Activated T-cell treated with anti-CD3 and anti-CD28 coated beads, Interleukin-2, amount 50 U/mL, for 48 hours (primary cell): ENCODE data around the gene PAXX.

Experiments
- DNase-seq, 2 experiments: peaks; one replicate each; pipeline ENCODE4 v3.0.0-alpha.2; 2020

The PAXX gene, protein sequence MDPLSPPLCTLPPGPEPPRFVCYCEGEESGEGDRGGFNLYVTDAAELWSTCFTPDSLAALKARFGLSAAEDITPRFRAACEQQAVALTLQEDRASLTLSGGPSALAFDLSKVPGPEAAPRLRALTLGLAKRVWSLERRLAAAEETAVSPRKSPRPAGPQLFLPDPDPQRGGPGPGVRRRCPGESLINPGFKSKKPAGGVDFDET

DNA sequence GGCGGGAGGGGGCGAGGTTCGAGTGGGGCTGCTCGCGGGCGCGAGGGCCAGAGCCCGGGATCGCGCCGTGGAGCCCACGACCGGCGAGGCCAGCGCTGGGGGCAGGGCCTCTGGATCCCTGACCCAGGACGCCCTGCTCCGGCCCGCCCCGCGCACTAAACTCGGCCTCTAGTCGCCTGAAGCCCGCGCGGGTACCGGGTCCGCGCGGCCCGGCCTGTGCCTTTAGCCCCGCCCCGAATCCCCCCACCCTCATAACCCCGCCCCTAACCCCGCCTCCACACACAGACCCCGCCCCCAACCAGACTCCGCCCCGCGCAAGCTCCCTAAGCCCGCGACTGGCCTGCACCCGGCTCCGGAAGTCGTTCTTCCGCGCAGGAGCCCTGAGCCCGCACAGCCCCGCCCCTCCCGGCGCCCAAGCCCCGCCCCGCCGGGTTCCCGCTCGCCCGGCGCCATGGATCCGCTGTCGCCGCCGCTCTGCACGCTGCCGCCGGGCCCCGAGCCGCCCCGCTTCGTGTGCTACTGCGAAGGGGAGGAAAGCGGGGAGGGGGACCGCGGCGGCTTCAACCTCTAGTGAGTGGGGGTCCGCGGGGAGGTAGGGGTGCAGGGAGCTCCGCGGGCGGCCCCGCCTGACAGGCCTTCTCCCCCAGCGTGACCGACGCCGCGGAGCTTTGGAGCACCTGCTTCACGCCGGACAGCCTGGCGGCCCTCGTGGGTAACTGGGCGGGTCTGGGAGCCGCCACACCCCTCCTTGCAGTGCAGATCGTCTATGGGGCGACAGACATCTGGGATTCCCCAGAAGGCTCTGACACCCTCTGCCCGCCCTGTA is at the start of gene PAXX:
PAXX (plus strand) TSS at position 430 of the 826 bp plus-strand sequence; CDS start at position 452, 22 bp downstream.
- DNase-seq, result peak; percentile 94 to 97

DNA sequence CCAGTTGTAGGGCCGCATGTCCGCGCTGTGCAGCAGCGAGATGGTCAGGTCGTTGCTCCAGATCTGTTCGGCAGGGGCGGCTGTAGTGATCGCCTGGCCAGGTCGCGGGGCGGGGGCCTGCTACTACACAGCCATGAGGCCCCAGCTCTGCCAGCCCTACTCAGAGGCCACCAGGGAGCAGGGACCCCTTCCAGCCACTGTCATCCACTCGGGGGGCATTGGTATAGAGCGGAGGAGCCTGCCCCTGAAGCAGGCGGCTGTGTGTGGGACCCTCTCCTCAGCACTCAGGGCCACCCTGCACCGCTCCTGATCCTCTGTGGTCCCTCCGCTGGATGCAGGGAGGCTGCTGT is 49.4 kb upstream of the PAXX start:
- DNase-seq, result no peak

DNA sequence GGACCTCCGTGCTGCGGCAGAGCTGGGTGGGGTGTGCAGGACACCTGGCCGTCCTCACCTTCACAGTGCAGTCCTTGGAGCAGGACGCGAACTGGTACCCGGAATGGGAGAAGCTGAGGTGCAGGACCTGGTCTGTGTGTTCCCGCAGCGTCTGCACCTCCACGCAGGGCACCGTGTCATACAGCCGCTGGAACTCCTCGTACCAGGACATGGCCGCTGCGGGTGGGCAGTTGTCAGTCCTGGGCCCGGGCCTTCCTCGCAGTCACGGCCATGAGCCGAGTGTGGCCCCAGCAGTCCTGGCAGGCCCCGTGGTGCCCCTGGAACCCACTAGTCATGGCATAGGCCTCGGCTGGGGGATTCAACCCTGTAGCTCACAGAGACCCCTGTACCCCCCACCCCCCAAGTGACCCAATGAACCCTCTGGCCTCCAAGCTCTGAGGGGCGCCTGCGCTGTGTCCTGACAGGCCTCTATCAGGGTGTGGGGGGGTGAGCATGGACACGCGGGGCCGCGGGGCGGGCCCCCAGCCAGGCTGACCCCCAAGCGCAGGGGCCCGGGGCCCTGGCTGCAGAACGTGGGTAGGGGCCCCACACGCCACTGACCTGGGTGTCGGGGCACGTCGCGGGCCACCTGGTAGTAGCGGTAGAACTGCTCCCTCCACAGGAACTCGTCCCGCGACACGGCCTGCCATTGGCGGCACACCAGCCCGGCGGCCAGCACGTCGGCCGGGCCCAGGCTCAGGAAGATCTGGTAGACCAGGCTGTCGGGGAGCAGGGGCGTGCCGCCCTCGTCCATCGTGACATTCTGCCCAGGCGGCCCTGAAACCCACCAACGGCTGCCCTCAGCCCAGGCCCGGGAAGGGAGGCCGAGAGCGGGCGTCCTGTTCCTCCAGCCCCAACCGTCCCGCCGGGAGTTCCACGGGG is 48.7 kb upstream of the PAXX start:
- peak; percentile 57 to 69 for DNase-seq

DNA sequence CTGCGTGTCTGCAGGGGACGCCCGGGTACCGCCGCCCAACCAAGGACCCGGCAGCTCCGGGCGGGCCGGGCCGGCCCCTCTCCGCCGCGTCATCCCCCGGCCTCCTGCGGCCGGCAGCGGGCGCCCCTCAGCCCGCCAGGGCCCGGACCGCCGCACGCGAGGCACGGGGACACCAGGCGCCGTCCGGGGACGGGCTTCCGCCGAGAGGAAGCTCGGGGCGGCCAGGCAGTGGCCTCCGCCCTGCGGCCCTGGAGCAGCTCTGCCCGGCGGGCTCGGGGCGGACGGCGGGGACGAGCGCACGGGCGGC is 48.1 kb upstream of the PAXX start:
- no peak for DNase-seq

DNA sequence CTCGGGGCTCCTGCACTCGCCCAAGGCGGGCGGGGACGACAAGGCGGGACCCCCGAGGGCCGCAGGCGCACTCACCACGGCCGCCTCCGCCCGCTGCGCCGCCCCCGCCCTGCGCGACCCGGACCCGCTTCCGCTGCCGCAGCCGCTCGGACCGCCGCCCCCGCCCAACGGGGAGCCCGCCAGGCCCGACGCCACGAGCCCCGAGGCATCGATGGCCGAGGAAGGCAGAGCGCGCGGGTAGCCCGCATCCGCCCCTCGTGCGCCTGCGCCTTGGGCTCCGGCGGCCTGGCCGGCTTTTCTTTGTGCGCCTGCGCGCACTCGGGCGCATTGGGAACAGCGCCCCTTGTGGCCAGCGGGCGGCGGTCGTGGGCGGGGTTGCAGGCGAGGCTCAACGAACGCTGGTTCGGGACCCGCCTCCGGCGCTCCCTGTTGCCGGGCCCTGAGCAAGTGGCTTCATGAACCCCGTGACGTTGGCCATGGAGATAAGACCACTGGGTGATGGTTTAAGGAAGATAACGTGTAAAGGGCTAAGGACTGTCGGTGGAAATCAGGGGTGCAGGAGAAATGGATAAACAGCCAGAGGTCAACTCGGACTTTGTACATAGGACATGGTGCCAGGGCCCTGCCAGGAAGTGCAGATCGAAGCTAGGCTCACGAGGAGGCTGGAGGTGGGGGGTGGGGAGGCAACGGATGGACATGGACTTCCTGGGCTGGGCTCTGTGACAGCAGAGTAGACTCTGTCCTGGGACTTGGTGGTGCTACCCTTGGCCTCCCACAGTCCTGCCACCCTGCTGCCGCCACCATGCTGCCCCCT is 47.5 kb upstream of the PAXX start, which contains the start of the genes C8G and FBXW5:
C8G (plus strand) TSS at position 725 of the 814 bp plus-strand sequence; CDS start at position 803, 78 bp downstream.
FBXW5 (minus strand) TSS at position 220 of the 814 bp plus-strand sequence. CDS start 655 bp downstream, outside the sequence.
- DNase-seq, result peak; percentile 98

DNA sequence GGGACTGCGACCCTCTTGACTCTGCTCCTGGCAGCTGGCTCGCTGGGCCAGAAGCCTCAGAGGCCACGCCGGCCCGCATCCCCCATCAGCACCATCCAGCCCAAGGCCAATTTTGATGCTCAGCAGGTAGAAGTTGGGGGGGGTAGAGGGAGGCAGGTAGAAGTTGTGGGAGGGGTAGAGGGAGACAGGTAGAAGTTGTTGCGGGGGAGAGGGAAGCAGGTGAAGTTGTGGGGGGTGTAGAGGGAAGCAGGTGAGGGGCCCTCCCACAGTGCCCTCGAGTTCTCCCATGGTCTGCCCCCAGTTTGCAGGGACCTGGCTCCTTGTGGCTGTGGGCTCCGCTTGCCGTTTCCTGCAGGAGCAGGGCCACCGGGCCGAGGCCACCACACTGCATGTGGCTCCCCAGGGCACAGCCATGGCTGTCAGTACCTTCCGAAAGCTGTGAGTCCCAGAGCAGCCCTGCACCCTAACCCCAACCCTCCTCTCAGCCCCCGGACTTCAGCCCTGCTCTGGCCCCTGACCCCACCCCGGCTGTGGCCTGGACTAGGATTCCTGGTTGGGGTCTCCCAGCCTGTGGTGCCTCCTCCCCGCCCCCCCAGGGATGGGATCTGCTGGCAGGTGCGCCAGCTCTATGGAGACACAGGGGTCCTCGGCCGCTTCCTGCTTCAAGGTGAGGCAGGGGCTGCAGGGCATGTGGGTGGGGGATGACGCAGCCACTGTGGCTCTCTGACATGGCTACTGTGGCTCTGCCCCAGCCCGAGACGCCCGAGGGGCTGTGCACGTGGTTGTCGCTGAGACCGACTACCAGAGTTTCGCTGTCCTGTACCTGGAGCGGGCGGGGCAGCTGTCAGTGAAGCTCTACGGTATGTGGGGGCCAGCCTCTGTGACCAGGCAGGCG is 46.6 kb upstream of the PAXX start:
- DNase-seq, result no peak

DNA sequence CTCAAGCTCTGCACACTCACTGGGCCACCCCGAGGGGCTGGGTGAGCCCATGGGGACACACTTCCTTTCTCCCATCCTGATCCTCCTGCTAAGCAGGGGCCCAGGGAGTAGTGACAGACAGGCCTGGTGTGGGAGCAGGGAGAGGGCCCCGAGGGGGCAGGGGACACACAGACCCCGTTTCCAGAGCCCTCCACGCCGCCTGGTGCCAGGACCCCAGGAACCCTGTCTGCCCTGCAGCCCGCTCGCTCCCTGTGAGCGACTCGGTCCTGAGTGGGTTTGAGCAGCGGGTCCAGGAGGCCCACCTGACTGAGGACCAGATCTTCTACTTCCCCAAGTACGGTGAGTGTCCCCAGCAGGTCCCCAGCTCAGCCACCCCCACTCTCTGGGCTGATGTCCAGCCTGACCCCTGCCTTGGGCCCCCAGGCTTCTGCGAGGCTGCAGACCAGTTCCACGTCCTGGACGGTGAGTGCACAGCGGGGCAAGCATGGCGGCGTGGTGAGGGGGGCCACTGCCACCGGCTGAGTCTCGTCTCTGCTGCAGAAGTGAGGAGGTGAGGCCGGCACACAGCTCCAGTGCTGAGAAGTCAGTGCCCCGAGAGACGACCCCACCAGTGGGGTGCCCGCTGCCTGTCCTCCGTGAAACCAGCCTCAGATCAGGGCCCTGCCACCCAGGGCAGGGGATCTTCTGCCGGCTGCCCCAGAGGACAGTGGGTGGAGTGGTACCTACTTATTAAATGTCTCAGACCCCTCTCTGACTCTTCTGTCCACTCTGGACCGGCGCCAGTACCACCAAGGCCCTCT is 45.8 kb upstream of the PAXX start:
- DNase-seq, result no peak

DNA sequence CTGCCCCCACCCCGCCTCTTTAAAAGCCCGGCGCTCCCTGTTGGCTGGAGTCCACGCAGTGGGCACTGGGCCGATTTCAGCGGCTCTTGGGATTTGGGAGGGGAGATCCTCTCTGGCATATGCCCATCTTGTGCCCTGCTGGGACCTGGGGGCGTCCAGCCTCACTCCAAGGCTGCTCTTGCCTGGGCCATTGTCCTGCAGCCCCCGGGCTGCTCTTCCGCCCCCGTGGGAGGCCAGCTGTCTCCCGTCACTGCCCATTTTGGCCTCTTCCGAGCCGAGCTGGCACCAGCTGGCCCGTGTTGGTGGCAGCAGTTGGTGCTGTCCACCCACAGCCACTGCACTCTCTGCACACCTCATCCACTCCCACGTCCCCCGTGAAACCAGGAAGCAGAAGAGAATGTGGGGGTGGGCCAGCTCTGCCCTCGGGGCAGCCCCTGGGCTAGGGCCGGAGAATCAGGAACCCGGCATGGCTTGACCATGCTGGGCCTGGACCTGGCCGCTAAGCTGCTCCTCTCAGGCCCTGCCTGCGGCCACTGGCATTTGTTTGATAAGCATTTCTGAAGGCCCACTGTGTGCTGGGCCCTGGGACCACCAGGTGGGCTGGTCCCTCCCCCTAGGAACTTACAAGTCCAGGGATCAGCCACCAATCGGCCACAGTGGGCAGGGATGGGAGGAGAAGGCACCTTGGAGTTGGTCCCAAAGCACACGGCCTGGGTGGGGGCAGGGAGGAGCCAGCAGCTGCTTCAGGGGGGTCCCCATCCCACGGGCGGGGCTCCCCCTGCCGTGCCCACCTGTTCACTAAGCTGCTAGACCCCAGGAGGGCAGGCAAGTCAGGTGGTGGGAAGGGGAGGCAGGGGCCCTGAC is 45.0 kb upstream of the PAXX start:
- DNase-seq, result no peak

DNA sequence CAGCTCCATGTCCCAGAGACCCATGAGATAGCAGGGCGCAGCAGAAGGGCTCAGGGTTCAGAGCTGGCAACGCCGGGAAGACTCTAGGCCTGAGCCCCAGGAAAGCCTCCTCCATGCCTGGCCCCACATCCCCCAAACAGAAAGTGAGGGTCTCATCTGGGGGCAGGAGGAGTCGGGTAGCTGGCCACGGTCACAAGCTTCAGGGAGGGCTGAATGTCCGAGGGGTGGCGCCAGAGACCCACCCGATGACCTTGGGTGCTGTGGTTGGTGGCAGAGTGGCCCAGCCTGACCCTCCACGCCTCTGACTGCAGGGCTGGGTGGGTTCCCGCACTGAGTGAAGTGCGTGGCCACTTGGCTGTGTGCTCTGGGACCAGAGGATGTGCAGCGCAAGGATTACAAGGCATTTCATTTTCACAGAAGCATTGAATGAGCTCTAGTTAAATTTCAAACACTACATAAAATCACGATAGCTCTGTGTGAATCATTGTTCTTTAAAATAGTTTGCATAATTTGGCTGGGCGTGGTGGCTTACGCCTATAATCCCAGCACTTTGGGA is 44.2 kb upstream of the PAXX start:
- DNase-seq, result no peak

DNA sequence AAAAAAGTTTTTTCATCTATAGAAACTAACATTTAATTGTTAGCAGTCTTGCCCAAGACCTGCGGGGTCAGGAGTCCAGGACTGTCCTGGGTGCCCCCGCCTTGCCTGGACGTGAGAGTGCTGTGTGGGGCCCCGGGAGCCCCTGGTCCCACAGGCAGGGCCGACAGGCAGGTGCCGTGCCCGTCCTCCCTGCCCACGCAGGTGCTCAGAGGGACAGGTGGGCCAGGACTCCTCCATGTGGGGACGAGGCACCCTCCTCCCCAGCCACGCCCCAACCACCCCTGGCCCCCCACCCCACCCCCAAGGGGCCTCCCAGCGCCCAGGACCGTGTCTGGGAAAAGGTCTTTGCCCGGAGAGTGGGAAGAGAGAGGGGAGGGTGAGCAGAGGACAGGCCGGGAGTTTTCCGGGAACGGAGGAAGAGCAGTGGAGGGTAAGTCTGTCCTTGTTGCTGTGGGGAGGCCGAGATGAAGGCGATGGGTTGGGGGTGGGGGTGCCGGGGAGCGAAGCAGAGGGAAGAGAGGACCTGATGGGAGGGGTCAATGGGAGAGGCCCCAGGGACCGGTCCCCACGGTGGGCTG is 42.9 kb upstream of the PAXX start:
- DNase-seq, result no peak

DNA sequence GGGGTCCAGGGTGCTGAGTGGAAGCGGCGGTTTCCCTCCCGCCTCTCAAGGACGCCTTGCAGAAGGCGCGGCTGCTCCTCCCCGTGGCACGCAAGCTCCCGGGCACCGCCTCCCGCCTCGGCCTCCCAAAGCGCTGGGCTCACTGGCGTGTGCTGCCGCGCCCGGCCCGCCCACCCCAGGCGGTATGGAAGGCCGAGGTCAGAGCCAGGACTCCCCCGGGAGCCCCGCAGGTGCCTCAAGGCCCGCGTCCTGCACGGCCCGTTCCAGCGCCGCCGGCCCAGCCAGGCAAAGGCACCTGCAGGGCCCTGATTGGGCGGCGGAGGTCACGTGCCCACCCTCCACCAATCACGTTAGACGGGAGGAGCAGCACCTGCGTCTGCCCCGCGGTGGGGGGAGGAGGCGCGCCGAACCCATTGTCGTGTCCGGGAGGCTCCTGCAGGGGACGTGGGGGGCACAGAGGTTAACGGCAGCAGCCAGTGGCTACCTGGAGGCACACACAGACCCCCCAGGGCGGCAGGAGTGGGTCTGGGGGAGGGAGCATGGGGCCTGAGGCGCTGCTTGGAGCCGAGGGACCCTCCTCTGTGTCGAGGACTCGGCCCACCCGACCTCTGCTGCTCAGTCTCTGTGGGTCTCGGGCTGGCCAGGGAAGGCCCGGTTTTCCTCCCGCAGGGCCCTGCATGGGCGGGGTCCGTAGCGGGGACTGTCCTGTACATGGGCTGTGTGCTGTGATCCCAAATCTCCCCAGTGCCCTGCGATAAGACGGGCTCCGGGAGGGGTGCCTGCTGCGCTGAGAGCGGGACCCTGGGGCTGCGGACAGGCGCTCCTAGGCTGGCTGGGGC is 42.2 kb upstream of the PAXX start:
- DNase-seq, result peak; percentile 98

DNA sequence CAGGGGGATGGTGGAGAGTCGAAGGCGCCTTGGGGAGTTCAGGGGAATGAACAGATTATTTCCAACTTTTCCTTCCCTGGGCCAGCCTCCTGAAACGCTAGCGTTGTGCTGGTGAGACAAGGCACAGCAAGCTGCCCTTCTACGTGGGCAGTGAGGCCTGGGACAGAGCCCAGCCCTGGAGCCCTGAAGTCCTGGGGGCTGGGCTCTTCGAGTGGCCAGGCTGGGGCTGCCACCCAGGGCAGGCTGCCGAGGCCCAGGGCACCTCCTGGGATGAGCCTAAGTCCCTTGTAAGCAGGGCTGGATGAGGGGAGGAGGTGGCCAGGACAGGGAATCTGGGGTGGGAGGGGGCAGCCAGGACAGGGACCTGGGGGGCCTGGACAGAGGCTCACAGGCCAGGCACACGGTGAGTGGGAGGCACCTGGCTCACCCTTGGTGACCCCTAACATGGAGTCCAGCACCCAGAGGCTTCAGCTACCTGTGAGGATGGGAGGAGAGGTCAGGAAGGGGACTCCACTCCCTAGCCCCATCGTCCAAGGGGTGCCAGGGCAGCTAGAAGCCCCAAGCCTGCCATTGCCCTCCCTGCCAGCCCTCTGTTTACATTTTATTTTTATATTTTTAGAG is 41.5 kb upstream of the PAXX start:
- no peak for DNase-seq

DNA sequence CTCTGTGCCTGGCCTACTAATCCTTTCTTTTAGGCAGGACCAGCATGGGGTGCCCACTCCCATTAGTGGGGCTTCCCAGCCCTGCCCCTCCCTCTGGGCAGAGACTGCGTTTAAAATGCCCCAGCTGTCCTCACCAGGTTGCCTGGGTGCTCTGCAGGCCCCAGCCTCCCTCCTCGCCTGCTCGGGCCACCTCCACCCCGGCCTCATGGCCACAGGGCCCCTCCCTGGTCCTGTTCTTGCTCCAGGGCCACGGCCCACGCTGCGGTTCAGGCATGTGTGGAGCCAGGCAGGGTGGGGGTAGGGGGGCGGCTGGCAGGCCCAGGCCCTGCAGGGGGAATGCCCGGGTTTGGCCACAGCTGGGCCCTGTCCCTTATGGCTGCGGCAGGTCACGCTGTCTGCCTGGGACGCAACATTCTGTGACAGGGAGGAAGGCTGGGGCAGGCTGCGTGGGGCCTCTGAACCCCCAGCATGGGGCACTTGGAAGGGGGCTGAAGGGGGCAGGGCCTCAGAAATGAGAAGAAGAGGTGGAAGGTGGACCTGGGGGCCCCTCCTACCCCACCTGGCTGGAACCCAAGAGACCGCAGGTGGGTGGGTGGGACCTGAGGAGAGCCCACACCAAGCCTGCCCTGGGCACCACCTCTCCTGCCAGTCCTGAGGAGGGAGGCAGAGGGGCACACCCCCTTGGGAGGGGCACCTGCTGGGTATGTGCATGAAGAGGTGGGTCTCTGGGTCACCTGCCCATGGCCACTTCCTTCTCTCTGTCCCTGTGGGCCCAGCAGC is 40.5 kb upstream of the PAXX start, which contains the start of gene LCN12:
LCN12 (plus strand) TSS at position 733 of the 780 bp plus-strand sequence. CDS start 55 bp downstream, outside the sequence.
- DNase-seq, result no peak

DNA sequence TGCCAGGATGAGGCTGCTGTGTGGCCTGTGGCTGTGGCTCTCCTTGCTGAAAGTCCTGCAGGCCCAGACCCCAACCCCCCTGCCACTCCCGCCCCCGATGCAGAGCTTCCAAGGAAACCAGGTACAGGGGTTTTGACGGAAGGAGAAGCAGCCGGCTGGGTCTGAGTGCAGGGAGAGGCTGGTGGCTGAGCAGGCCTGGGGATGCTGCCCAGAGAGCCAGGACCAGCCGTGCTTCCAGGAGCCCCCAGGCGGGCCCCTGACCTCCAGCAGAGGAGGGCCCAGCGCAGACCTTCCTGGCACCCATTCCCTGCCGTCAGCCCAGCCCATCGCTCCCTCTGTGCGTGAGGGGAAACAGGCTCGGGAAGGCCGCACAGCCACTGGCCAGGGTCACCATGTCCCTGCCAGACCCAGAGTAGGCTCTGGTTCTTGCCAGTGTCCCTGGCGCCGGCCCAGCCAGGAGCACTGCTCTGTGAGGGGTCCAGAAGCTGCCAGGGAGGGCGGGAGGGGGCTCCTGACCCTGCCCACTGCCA is 39.8 kb upstream of the PAXX start:
- no peak for DNase-seq

DNA sequence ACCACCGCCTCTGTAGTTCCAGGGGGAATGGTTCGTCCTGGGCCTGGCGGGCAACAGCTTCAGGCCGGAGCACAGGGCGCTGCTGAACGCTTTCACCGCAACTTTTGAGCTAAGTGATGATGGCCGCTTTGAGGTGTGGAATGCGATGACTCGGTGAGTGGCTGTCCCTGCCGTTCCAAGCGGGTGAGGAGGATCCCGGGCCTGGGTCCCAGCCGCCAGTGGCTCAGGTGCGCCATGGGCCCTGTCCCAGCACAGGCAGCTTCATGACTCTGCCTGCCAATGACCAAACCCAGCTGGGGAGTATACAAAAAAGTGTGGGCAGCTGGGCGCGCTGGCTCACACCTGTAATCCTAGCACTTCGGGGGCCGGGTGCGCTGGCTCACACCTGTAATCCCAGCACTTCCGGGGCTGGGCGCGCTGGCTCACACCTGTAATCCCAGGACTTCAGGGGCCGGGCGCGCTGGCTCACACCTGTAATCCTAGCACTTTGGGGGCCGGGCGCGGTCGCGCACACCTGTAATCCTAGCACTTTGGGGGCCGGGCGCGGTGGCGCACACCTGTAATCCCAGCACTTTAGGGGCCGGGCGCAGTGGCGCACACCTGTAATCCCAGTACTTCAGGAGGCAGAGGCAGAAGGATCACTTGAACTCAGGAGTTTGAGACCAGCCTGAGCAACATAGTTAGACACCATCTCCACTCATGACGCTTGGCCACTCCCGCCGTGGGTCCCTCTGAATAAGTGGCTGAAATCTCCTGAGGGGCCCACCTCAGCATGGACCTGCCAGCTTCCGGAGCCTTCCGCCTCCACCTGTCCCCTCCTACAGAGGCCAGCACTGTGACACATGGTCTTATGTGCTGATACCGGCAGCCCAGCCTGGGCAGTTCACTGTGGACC is 39.1 kb upstream of the PAXX start:
- no peak for DNase-seq
